KMS-11 (cell line): ENCODE data around the gene CCDC117.
"Not testable (repeated sequence)": the region's sequence is repeated elsewhere in the genome, so short reads cannot be mapped to it uniquely, and the experiment has no call there.

Experiments
- H2AFZ ChIP-seq: fragments of 200-600 bp; sonication (generic); 2 replicates; pipeline ENCODE4 v1.6.1; 2016; ENCODE audit warnings: antibody characterized with exemption, mixed run types, low read depth
- H3K27ac ChIP-seq: fragments of 200-600 bp; sonication (generic); 2 replicates; pipeline ENCODE4 v1.6.1; 2016; ENCODE audit warnings: mild to moderate bottlenecking, mixed run types
- H3K27me3 ChIP-seq: fragments of 200-600 bp; sonication (generic); 2 replicates; pipeline ENCODE4 v1.6.1; 2017; ENCODE audit warnings: mild to moderate bottlenecking, low read depth, mixed run types, moderate library complexity; ENCODE audit not compliant: insufficient read depth
- H3K36me3 ChIP-seq: fragments of 200-600 bp; sonication (generic); 2 replicates; pipeline ENCODE4 v1.6.1; 2017; ENCODE audit warnings: mild to moderate bottlenecking, mixed run types; ENCODE audit not compliant: insufficient read depth
- H3K4me1 ChIP-seq: fragments of 200-600 bp; sonication (generic); 2 replicates; pipeline ENCODE4 v1.6.1; 2016; ENCODE audit warnings: mild to moderate bottlenecking, low read depth, mixed run types; ENCODE audit not compliant: poor library complexity, severe bottlenecking
- H3K4me2 ChIP-seq: fragments of 200-600 bp; sonication (generic); 2 replicates; pipeline ENCODE4 v1.7.0; 2016; ENCODE audit warnings: mild to moderate bottlenecking, mixed run types
- H3K4me3 ChIP-seq: fragments of 200-600 bp; sonication (generic); IDR thresholded peaks from 2 replicates; pipeline ENCODE4 v1.6.1; 2017; ENCODE audit warnings: low read depth, low read length, mixed read lengths; ENCODE audit not compliant: insufficient read depth
- H3K79me2 ChIP-seq: fragments of 200-600 bp; sonication (generic); 2 replicates; pipeline ENCODE4 v1.6.1; 2016; ENCODE audit warnings: low read depth, mixed run types; ENCODE audit not compliant: insufficient read depth
- H3K9ac ChIP-seq: fragments of 200-600 bp; sonication (generic); 2 replicates; pipeline ENCODE4 v1.6.1; 2016; ENCODE audit warnings: mild to moderate bottlenecking, mixed run types
- H4K20me1 ChIP-seq: fragments of 200-600 bp; sonication (generic); 2 replicates; pipeline ENCODE4 v1.6.1; 2016; ENCODE audit warnings: mild to moderate bottlenecking, mixed run types; ENCODE audit not compliant: insufficient read depth
- TF ChIP-seq, protein P1 (sequence below): fragments of 200-600 bp; sonication (generic); conservative IDR thresholded peaks from 2 replicates; pipeline ENCODE4 v1.6.1; 2017; ENCODE audit warnings: low read depth, mild to moderate bottlenecking, antibody characterized with exemption, low read length, moderate library complexity, mixed read lengths

The CCDC117 gene

DNA sequence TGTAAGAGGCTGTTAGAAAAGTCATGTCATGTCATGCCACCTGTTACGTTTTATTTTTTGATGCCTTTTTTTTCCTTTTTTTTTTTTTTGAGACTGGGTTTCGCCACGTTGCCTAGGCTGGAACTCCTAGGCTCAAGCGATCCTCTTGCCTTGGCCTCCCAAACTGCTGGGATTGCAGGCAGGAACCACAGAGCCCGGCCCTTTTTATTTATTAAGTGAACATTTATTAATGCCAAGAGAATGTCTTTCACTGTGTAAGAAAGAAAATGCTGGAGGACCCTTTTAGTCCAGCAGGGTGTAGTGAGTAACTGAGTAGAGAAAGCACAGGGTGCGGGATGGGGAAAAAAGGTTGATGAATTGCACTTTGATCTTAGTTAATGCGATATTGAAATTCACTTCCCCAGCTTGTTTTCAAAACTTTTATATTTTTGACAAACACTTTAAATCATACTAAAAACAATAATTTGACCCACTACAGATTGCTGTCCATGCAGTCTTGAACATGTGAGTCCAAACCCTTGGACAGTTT is 30.2 kb downstream of the CCDC117 start:
- H4K20me1 ChIP-seq: peaks cover 5% of the 10 kb centered on the region
- H2AFZ ChIP-seq: no peak overlapping the region
- H3K27ac ChIP-seq: peak overlapping the region; percentile 99
- H3K9ac ChIP-seq: peak overlapping the region; percentile 100
- H3K4me3 ChIP-seq: no peak overlapping the region
- H3K4me2 ChIP-seq: peak overlapping the region; percentile 98
- no peaks in the 10 kb centered on the region for H3K27me3 ChIP-seq
- peaks cover 64% of the 10 kb centered on the region for H3K79me2 ChIP-seq
- TF ChIP-seq, protein P1, sequence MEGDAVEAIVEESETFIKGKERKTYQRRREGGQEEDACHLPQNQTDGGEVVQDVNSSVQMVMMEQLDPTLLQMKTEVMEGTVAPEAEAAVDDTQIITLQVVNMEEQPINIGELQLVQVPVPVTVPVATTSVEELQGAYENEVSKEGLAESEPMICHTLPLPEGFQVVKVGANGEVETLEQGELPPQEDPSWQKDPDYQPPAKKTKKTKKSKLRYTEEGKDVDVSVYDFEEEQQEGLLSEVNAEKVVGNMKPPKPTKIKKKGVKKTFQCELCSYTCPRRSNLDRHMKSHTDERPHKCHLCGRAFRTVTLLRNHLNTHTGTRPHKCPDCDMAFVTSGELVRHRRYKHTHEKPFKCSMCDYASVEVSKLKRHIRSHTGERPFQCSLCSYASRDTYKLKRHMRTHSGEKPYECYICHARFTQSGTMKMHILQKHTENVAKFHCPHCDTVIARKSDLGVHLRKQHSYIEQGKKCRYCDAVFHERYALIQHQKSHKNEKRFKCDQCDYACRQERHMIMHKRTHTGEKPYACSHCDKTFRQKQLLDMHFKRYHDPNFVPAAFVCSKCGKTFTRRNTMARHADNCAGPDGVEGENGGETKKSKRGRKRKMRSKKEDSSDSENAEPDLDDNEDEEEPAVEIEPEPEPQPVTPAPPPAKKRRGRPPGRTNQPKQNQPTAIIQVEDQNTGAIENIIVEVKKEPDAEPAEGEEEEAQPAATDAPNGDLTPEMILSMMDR: no peak
- H3K36me3 ChIP-seq: peaks cover 17% of the 10 kb centered on the region; the same call in 1 of the 2 replicates
- H3K4me1 ChIP-seq: peaks cover 40% of the 10 kb centered on the region

DNA sequence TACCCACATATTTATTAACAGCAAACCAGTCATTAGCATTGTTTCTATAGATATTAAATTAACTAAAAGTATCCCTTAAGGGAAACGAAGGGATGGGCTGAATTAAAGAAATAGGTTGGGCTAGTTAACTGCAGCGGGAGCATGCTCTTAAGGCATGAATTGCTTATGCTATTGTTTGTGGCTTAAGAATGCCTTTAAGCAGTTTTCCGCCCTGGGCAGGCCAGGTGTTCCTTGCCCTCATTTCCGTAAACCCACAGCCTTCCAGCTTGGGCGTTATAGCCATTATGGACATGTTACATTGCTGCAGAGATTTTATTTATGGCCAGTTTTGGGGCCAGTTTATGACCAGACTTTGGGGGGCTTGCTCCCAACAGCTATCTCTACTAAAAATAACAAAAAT is 32.9 kb downstream of the CCDC117 start:
- H4K20me1 ChIP-seq, H3K27me3 ChIP-seq, H3K4me2 ChIP-seq, H3K4me3 ChIP-seq, H2AFZ ChIP-seq, H3K36me3 ChIP-seq, H3K9ac ChIP-seq, H3K27ac ChIP-seq: not testable (repeated sequence)
- Histone ChIP-seq H3K4me1 (peaks cover 56% of the 10 kb centered on the region), H3K79me2 (peaks cover 37% of the 10 kb centered on the region)

DNA sequence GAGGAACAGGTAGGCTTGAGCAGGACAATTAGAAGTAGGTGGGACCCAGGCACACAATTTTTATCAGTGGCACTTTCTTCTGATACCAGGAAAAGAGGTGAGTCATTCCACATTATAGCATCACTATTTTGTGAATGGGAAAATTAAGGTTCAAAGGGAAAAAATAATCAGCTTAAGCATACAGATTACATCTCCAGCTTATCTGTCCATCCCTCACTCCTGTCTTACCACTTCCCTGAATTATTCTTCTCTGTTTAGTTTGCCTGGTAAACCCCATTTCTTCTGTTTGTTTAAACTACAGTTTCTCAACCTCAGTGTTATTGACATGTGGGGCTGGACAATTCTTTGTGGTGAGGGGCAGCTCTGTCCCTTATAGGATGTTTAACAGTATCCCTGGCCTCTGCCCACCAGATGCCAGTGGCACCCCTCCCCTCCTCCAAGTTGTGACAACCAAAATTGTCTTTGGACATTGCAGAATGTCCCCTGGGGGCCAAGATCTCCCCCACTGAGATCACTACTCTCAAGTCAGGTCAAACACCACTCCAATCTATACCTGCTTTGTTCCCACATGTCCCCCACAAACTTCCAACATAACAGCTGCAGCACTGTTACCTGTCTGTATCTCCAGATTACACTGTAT is 36.3 kb downstream of the CCDC117 start:
- H3K4me3 ChIP-seq: no peak overlapping the region
- no peak overlapping the region for H2AFZ ChIP-seq
- peaks cover 60% of the 10 kb centered on the region for H3K4me1 ChIP-seq
- no peaks in the 10 kb centered on the region for H3K36me3 ChIP-seq
- H4K20me1 ChIP-seq: no peaks in the 10 kb centered on the region
- H3K9ac ChIP-seq: no peak overlapping the region
- no peak overlapping the region for H3K4me2 ChIP-seq
- no peaks in the 10 kb centered on the region for H3K27me3 ChIP-seq
- TF ChIP-seq, protein P1: no peak
- no peak overlapping the region for H3K27ac ChIP-seq
- H3K79me2 ChIP-seq: peaks cover 12% of the 10 kb centered on the region; the same call in 1 of the 2 replicates

DNA sequence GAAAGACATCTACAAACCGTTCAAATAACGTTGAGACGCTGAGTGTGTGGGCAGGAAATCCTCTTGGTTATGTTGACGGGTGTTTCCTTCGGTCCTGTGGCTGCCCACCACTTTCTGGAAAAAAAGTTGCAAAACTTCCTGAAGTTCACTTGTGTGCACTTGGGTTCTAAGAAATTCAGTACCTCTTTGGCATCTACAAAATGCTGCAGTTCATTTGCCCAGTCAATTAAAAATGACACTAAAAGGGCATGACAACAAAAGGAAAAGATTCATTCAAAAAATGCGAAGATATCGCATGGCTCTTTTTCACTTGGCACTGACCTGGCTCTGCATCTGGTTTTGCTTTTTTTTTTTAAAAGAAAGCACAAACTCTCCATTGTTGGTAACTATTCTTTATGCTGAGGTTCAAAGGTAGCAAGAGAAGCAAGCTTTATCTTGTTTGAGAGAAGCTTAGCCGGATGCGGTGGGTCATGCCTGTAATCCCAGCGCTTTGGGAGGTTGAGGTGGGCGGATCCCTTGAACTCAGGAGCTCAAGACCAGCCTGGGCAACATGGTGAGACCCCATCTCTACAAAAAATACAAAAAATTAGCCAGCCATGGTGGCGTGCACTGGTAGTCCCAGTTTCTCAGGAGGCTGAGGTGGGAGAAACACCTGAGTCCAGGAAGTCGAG is 38.5 kb downstream of the CCDC117 start:
- no peaks in the 10 kb centered on the region for H3K27me3 ChIP-seq
- no peak overlapping the region; the same call in 1 of the 2 replicates for H3K9ac ChIP-seq
- H3K4me2 ChIP-seq: peak overlapping the region; percentile 47
- no peak overlapping the region for H3K4me3 ChIP-seq
- H3K36me3 ChIP-seq: no peaks in the 10 kb centered on the region
- H2AFZ ChIP-seq: no peak overlapping the region
- TF ChIP-seq, protein P1: no peak
- H3K4me1 ChIP-seq: peaks cover 76% of the 10 kb centered on the region
- H3K27ac ChIP-seq: peak overlapping the region; percentile 62
- H4K20me1 ChIP-seq: no peaks in the 10 kb centered on the region
- 0 out of 2 replicates have a peak, but pooled peaks cover 7% of the 10 kb centered on the region for H3K79me2 ChIP-seq

DNA sequence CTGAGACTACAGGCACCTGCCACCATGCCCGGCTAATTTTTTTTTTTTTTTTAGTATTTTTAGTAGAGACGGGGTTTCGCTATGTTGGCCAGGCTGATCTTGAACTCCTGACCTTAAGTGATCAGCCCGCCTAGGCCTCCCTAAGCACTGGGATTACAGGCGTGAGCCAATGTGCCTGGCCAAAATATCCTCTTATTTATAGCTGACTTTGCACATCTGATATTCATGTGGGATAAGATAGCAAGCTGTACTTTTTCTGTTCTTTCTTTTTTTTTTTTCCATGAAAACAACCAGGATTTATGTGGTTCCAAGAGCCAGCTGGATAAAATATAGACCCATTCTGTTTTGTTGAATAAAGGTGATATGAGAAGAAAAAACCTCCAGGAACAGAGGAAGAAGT is 40.0 kb downstream of the CCDC117 start:
- Histone ChIP-seq H3K4me1 (peaks cover 92% of the 10 kb centered on the region), H3K36me3 (no peaks in the 10 kb centered on the region), H3K4me2 (peak overlapping the region; percentile 47), H3K4me3 (no peak overlapping the region), H3K27ac (peak overlapping the region; percentile 62; the same call in 1 of the 2 replicates), H3K27me3 (no peaks in the 10 kb centered on the region), H4K20me1 (no peaks in the 10 kb centered on the region), H3K9ac (peak overlapping the region; percentile 11; the same call in 1 of the 2 replicates), H2AFZ (no peak overlapping the region), H3K79me2 (0 out of 2 replicates have a peak, but pooled peaks cover 4% of the 10 kb centered on the region)
- TF ChIP-seq, protein P1: no peak
